HL-60/S4 treated with retinoic acid at 250 ng/mL for 4 days and 3 days (cell line): Measurements from ENCODE around the gene PCGF6.
"Not testable (repeated sequence)": the region's sequence is repeated elsewhere in the genome, so short reads cannot be mapped to it uniquely, and the experiment has no call there.

ENCODE experiments used
- in situ Hi-C: fragments of 300-500 bp; cut with MboI; formaldehyde crosslinking; loops from 2 replicates; pipeline ENCODE4 v1.7.0; 2022; ENCODE audit warnings: low sequenced_read_pairs

Gene PCGF6

GRCh38 chr10:103350517-103351260, at the start of gene PCGF6:
PCGF6 (minus strand) TSS chr10:103351140; CDS start chr10:103351066, 74 bp downstream.
- in situ Hi-C loops: no loop called here

DNA sequence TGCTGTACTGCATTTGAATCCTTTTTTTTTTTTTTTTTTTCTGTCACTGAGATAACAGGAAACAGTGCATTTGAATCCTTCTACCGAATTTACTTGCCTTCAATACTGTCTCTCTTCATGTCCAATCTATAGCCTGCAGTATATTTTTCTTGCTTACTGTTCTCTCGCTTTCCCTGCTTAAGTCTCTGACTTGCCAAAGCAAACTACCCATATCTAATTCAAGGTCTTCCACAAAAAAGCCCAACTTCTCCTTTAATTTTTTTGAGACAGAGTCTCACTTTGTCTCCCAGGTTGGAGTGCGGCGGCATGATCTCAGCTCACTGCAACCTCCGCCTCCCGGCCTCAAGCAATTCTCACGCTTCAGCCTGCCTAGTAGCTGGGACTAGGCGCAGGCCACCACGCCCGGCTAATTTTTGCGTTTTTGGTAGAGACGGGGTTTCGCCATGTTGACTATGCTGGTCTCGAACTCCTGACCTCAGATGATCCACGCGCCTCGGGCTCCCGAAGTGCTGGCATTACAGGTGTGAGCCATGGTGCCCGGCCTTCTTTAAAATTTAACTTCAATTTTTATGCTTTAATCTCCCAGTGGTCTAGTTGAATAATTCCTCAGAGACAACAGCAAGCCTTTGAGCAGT, 46.4 kb upstream of the PCGF6 start:
- in situ Hi-C loops: no loop called here

DNA sequence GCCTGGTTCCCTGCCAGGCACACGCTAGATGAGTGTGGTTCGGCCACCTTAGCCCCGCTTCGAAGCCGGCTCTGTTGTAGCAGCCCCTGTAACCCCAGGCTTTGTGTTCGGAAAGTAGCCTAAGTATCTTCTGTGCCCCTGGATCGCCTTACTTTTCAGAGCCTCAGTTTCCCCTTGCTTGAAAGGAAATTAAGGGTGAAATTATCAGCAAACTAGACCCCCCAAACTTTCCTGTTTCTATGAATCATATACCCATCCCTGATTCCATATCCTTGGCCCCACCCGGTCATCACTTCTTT, 45.8 kb upstream of the PCGF6 start:
- in situ Hi-C loops: no loop called here

- in situ Hi-C loops: no loop called here
Measured at GRCh38 chr10:103396067-103396788, 45.3 kb upstream of the PCGF6 start, which contains the start of the genes ATP5MK and PDCD11. ATP5MK (minus strand) TSS chr10:103396475; CDS start chr10:103392457, 4,018 bp downstream. PDCD11 (plus strand) TSS chr10:103396626; CDS start chr10:103398427, 1,801 bp downstream.

DNA sequence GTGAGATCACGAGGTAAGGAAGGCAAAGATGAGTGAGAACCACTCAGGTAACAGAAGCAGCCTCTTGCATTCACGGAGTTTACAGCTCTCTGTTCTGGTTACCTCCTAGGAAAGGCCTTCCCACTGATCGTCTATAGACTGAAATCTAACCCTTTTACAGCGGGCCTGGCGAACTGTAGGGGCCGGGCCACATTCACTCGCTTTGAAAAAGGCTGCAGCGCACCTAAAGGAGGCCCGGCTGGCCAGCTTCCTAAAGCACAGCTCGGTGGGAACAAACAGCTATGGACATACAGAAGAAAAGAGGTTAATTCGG, 44.8 kb upstream of the PCGF6 start:
- in situ Hi-C loops: no loop called here

GRCh38 chr10:103394180-103394579, 43.2 kb upstream of the PCGF6 start:
- in situ Hi-C loops: no loop called here

DNA sequence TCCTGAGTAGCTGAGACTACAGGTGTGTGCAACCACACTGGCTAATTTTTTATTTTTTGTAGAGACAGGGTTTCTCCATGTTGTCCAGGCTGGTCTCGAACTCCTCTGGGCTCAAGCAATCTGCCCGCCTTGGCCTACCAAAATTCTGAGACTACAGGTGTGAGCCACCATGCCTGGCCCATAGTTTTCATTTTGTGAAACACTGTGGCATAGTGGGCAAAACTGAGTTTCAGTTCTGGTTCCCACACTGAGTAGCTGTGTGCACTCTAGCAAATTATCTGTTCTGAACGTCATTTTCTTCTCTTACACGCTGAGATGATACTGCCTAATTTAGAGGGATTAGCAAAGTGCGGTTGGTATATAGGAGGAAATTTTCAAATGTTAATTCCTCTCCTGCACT, 31.8 kb upstream of the PCGF6 start:
- in situ Hi-C loops: no loop called here

GRCh38 chr10:103374263-103374662, 23.3 kb upstream of the PCGF6 start:
- in situ Hi-C loops: no loop called here

DNA sequence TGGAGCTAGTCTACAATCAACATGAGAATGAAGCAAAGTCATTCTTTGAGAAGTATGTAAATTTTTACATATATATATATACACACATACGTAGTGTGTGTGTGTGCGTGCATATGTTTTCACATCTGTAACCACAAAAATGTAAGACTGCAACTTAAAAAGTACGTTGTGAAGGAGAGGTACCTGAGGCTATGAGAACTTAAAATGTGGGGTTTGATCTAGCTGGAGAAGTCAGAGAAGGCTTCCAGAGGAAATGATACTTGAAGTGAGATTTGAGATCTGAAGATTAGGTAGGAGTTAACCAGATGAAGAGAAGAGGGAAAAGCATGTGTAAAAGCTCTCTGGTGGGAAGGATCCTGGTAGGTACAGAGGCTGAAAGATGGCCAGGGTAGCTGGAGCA, 22.6 kb upstream of the PCGF6 start:
- in situ Hi-C loops: no loop called here

- in situ Hi-C loops: no loop called here
Measured at GRCh38 chr10:103367782-103368518, 17.0 kb upstream of the PCGF6 start, which contains the start of gene TAF5. TAF5 (plus strand) TSS chr10:103367976; CDS start chr10:103367990, 14 bp downstream.

DNA sequence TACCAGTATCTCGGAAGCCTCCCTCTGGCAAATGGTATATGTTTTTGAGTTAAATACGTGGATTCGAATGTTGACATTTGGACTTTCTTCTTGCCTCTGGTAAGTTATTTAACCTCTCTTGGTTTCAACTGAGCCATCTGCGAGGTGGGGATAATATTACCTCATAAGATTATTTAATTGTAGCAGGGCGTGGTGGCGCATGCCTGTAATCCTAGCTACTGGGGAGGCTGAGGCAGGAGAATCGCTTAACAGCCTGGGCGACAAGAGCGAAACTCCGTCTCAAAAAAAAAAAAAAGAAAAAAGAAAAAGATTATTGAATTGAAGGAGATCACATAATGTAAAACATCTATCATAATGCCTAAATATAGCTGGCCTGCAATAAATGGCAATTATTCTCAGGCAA, 16.4 kb upstream of the PCGF6 start:
- in situ Hi-C loops: no loop called here

DNA sequence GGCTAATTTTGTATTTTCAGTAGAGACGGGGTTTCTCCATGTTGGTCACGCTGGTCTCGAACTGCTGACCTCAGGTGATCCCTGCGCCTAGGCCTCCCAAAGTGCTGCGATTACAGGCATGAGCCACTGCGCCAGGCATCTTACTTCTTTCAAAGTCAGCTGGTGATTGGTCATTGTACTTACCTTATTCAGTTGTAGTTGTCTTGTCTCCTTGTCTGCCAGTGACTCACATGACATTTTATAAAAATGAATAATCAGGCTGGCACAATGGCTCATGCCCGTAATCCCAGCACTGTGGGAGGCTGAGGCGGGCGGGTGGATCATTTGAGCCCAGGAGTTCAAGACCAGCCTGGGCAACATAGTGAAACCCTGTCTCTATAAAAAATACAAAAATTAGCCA, 9.9 kb upstream of the PCGF6 start:
- in situ Hi-C loops: not testable (repeated sequence)

- in situ Hi-C loops: not testable (repeated sequence)
Measured at GRCh38 chr10:103359493-103359892, 8.6 kb upstream of the PCGF6 start.

GRCh38 chr10:103355906-103356599, 5.1 kb upstream of the PCGF6 start:
- in situ Hi-C loops: no loop called here

- in situ Hi-C loops: not testable (repeated sequence)
Measured at GRCh38 chr10:103354567-103354966, 3.6 kb upstream of the PCGF6 start.

DNA sequence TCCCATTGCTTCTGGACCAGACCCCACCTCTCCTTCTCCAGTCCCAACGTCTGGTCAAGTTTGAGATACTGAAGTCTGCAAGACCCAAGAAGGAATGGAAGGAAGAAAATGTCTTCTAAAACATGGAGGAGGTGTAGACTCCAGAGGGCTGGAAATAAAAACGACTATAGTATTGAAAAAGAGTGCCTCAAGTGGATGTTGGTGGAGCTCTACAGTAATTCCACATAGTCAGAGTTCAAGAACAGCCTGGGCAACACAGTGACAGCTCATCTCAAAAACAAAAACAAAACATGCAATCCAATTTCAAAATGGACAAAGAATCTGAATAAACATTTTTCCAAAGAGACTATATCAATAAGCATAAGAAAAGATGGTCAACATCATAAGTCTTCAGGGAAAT, 2.3 kb upstream of the PCGF6 start:
- in situ Hi-C loops: no loop called here

GRCh38 chr10:103350175-103350516, 794 bp downstream of the PCGF6 start:
- in situ Hi-C loops: no loop called here

GRCh38 chr10:103336370-103336769, 14.6 kb downstream of the PCGF6 start:
- in situ Hi-C loops: no loop called here

GRCh38 chr10:103334567-103334966, 16.4 kb downstream of the PCGF6 start:
- in situ Hi-C loops: no loop called here

GRCh38 chr10:103333934-103334520, 16.9 kb downstream of the PCGF6 start:
- in situ Hi-C loops: no loop called here
